Astrocyte (in vitro differentiated cells and primary cell): Measurements from ENCODE around the gene EOGT. TPM values are rescaled to one million over a fixed set of nuclear protein-coding genes. Genes with fewer than 3 reads are reported as not detected.

ENCODE experiments used
- DNase-seq: peaks from one replicate; pipeline ENCODE4 v3.0.0-alpha.2; 2010; ENCODE audit warnings: low read depth
- FAIRE-seq: peaks from 2 replicates; lab custom pipeline; 2011; peaks lifted over from hg19 to GRCh38; lab: Jason Lieb, UNC
- H2AFZ ChIP-seq: 2 replicates; pipeline ENCODE4 v1.6.0; 2012; ENCODE audit warnings: low read depth, low read length, inconsistent platforms
- H3K27ac ChIP-seq: 2 replicates; pipeline ENCODE4 v1.5.1; 2011; ENCODE audit warnings: low read depth, low read length, inconsistent platforms
- H3K27me3 ChIP-seq: 2 replicates; pipeline ENCODE4 v1.6.0; 2011; ENCODE audit warnings: low read length, inconsistent platforms; ENCODE audit not compliant: insufficient read depth
- H3K36me3 ChIP-seq: 2 replicates; pipeline ENCODE4 v1.5.1; 2011; ENCODE audit warnings: low read length, inconsistent platforms; ENCODE audit not compliant: insufficient read depth
- H3K4me1 ChIP-seq: 2 replicates; pipeline ENCODE4 v1.5.1; 2011; ENCODE audit warnings: low read length, inconsistent platforms; ENCODE audit not compliant: insufficient read depth
- H3K4me2 ChIP-seq: 2 replicates; pipeline ENCODE4 v1.6.0; 2012; ENCODE audit warnings: low read length, inconsistent platforms
- H3K4me3 ChIP-seq: 2 replicates; pipeline ENCODE4 v1.5.1; 2011; ENCODE audit warnings: low read depth, mild to moderate bottlenecking, low read length, inconsistent platforms; ENCODE audit not compliant: insufficient read depth
- H3K79me2 ChIP-seq: 2 replicates; pipeline ENCODE4 v1.6.0; 2012; ENCODE audit warnings: mild to moderate bottlenecking, low read length, inconsistent platforms; ENCODE audit not compliant: insufficient read depth
- H3K9ac ChIP-seq: 2 replicates; pipeline ENCODE4 v1.6.0; 2012; ENCODE audit warnings: mild to moderate bottlenecking, low read length, inconsistent platforms
- H3K9me3 ChIP-seq: 2 replicates; pipeline ENCODE4 v1.5.1; 2012; ENCODE audit warnings: low read depth, mild to moderate bottlenecking, low read length, inconsistent platforms; ENCODE audit not compliant: insufficient read depth
- H4K20me1 ChIP-seq: 2 replicates; pipeline ENCODE4 v1.6.0; 2012; ENCODE audit warnings: low read length, inconsistent platforms; ENCODE audit not compliant: insufficient read depth
- H3K27ac Mint-ChIP-seq: one replicate; pipeline ENCODE4 v1.8.0; 2021; ENCODE audit warnings: mild to moderate bottlenecking, mixed read lengths; ENCODE audit not compliant: unreplicated experiment
- H3K27me3 Mint-ChIP-seq: one replicate; pipeline ENCODE4 v1.8.0; 2021; ENCODE audit warnings: low read depth, mixed read lengths; ENCODE audit not compliant: unreplicated experiment
- H3K36me3 Mint-ChIP-seq: one replicate; pipeline ENCODE4 v1.8.0; 2021; ENCODE audit warnings: low read depth, mixed read lengths; ENCODE audit not compliant: unreplicated experiment
- H3K4me1 Mint-ChIP-seq: one replicate; pipeline ENCODE4 v1.8.0; 2021; ENCODE audit warnings: low read depth, mixed read lengths; ENCODE audit not compliant: unreplicated experiment
- H3K4me3 Mint-ChIP-seq: one replicate; pipeline ENCODE4 v1.8.0; 2021; ENCODE audit warnings: mild to moderate bottlenecking, moderate library complexity, mixed read lengths; ENCODE audit not compliant: unreplicated experiment
- H3K9me3 Mint-ChIP-seq: one replicate; pipeline ENCODE4 v1.8.0; 2021; ENCODE audit warnings: mild to moderate bottlenecking, mixed read lengths; ENCODE audit not compliant: unreplicated experiment
- EZH2 ChIP-seq: IDR thresholded peaks from 2 replicates; pipeline ENCODE4 v1.6.1; 2012; ENCODE audit warnings: mild to moderate bottlenecking, low read length, inconsistent platforms; ENCODE audit not compliant: insufficient read depth
- total RNA-seq: library from RNA; stranded (reverse); gene quantifications from 2 replicates; pipeline ENCODE4 v1.2.1, GENCODE V29; 2021
- TF ChIP-seq, protein P1 (sequence below): IDR thresholded peaks from 2 replicates; pipeline ENCODE4 v1.5.1; 2011; ENCODE audit warnings: low read depth, mild to moderate bottlenecking, inconsistent platforms, low read length, moderate library complexity; ENCODE audit not compliant: insufficient read depth

EOGT gene
- total RNA-seq, 1 donor from 2014 or later: 32.3 TPM

DNA sequence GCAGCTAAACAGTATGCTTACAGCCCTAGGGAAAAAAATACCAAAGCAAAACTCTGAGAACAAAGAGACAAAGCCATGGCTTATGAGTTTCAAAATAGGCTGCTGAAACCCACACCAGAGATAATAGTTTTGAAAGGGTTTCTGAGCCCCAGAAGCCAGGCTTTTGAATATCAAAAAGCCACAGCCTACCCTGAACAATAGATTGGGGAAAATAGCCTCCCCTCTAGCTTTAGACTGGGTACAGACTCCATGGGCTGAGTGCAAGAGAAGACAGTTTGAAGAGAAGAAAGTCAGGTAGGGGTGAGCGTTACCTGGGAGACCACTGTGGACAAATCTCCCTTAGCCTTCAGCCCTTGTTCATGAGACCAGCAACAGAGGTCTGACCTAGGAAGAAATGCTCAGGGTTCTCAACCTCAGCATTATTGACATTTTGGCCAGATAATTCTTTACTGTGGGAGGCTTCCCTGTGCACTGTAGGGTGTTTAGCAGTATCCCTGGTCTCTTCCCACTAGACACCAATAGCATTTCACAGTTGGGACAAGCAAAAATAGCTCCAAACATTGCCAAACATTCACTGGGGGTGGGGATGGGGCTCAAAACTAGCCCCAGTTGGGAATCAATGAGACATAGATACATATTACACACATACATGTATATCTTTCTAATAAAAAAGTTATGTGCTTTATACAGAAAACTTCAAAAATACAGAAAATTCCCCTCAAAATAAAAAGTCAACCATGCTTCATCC, 69.6 kb downstream of the EOGT start:
- no peaks in the 10 kb centered on the region for H3K9me3 ChIP-seq
- H4K20me1 ChIP-seq: no peaks in the 10 kb centered on the region
- FAIRE-seq (no peak), DNase-seq (no peak)
- Mint-ChIP-seq H3K27me3 (peaks cover 3% of the 10 kb centered on the region), H3K9me3 (no peaks in the 10 kb centered on the region), H3K27ac (no peak overlapping the region), H3K4me1 (no peaks in the 10 kb centered on the region), H3K36me3 (no peaks in the 10 kb centered on the region), H3K4me3 (no peak overlapping the region)
- no peak overlapping the region for H3K9ac ChIP-seq
- H3K4me1 ChIP-seq: no peaks in the 10 kb centered on the region
- H3K79me2 ChIP-seq: no peaks in the 10 kb centered on the region
- TF ChIP-seq EZH2: no peak
- TF ChIP-seq, protein P1, sequence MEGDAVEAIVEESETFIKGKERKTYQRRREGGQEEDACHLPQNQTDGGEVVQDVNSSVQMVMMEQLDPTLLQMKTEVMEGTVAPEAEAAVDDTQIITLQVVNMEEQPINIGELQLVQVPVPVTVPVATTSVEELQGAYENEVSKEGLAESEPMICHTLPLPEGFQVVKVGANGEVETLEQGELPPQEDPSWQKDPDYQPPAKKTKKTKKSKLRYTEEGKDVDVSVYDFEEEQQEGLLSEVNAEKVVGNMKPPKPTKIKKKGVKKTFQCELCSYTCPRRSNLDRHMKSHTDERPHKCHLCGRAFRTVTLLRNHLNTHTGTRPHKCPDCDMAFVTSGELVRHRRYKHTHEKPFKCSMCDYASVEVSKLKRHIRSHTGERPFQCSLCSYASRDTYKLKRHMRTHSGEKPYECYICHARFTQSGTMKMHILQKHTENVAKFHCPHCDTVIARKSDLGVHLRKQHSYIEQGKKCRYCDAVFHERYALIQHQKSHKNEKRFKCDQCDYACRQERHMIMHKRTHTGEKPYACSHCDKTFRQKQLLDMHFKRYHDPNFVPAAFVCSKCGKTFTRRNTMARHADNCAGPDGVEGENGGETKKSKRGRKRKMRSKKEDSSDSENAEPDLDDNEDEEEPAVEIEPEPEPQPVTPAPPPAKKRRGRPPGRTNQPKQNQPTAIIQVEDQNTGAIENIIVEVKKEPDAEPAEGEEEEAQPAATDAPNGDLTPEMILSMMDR: no peak
- H3K27me3 ChIP-seq: peaks cover 2% of the 10 kb centered on the region
- no peak overlapping the region for H3K27ac ChIP-seq
- H3K4me2 ChIP-seq: no peak overlapping the region
- H3K4me3 ChIP-seq: no peak overlapping the region
- H2AFZ ChIP-seq: no peak overlapping the region
- no peaks in the 10 kb centered on the region for H3K36me3 ChIP-seq

DNA sequence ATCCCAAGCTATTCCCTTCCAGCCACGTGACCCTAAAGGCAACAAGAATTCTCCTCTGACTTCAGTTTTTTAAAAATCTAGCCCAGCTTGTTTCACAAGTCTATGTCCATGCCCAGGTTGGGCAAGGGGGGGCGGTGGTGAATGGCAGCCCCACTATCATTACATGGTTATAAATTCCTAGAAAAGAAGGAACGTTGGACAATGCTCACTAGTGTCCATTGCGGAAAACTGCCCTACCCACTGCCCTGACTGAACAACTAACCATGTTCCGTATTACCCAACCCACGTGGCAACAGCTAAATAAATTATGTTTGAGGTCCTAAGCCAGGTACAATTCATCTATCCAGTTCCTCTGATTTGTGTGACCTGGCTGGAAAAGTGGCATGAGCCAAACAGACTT, 72.4 kb downstream of the EOGT start:
- Mint-ChIP-seq H3K36me3 (no peaks in the 10 kb centered on the region), H3K4me3 (no peak overlapping the region), H3K27ac (no peak overlapping the region), H3K4me1 (no peaks in the 10 kb centered on the region), H3K9me3 (no peaks in the 10 kb centered on the region), H3K27me3 (peaks cover 3% of the 10 kb centered on the region)
- H4K20me1 ChIP-seq: no peaks in the 10 kb centered on the region
- peaks cover 2% of the 10 kb centered on the region for H3K27me3 ChIP-seq
- no peaks in the 10 kb centered on the region for H3K79me2 ChIP-seq
- no peaks in the 10 kb centered on the region for H3K9me3 ChIP-seq
- no peak overlapping the region for H3K27ac ChIP-seq
- H3K4me1 ChIP-seq: no peaks in the 10 kb centered on the region
- no peak for FAIRE-seq
- H3K4me3 ChIP-seq: no peak overlapping the region
- H2AFZ ChIP-seq: no peak overlapping the region
- DNase-seq: no peak
- H3K36me3 ChIP-seq: no peaks in the 10 kb centered on the region
- TF ChIP-seq, protein P1: no peak
- no peak for TF ChIP-seq EZH2
- H3K9ac ChIP-seq: no peak overlapping the region
- no peak overlapping the region for H3K4me2 ChIP-seq

DNA sequence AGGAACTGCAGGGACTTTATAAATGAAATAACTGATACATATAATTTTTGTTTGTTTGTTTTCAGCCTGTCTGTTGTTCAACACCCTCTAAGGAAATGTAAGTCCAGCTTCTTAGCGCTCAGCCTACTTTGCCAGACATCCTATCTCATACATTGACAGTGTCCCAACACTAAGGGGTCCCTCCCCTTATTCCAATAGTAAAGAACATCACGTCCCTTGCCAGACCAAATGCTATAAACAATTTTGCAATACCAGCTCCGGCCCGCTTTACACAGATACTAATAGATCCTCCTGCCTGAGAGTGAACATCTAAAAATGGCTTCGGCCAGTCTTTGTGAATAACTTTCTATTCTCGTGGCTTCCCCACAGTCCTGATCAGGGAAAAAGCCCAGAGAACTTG, 76.6 kb downstream of the EOGT start:
- Mint-ChIP-seq H3K27me3 (peaks cover 24% of the 10 kb centered on the region), H3K4me1 (no peaks in the 10 kb centered on the region), H3K36me3 (no peaks in the 10 kb centered on the region), H3K9me3 (no peaks in the 10 kb centered on the region), H3K27ac (no peak overlapping the region), H3K4me3 (no peak overlapping the region)
- Histone ChIP-seq H3K9ac (no peak overlapping the region), H2AFZ (no peak overlapping the region), H3K4me2 (no peak overlapping the region), H3K4me1 (no peaks in the 10 kb centered on the region), H3K36me3 (no peaks in the 10 kb centered on the region), H3K27ac (no peak overlapping the region), H3K4me3 (no peak overlapping the region), H4K20me1 (no peaks in the 10 kb centered on the region), H3K79me2 (no peaks in the 10 kb centered on the region), H3K9me3 (no peaks in the 10 kb centered on the region), H3K27me3 (peaks cover 22% of the 10 kb centered on the region)
- DNase-seq: no peak
- no peak for FAIRE-seq
- TF ChIP-seq, protein P1: no peak
- TF ChIP-seq EZH2: no peak
